C1 segment of cervical spinal cord (tissue), 14 donors: ENCODE data around the gene PHF2.
A peak's percentile ranks its signal among the peaks of the same experiment; 100 is the strongest.

Experiments
- DNase-seq, 14 donors: peaks; one replicate each; lab custom pipeline; 2025; lab: John Stamatoyannopoulos, UW

The PHF2 gene

GRCh38 chr9:93585695-93586094 lies 9.3 kb downstream of the PHF2 start:
- DNase-seq = no peak

GRCh38 chr9:93586290-93587057 lies 10.1 kb downstream of the PHF2 start:
- no peak for DNase-seq

GRCh38 chr9:93587284-93587650 lies 10.9 kb downstream of the PHF2 start:
- DNase-seq = no peak

GRCh38 chr9:93587651-93588347 lies 11.4 kb downstream of the PHF2 start:
- no peak for DNase-seq

- no peak for DNase-seq
These were observed 12.5 kb downstream of the PHF2 start for GRCh38 chr9:93588641-93589609.

GRCh38 chr9:93589688-93590087 lies 13.3 kb downstream of the PHF2 start:
- no peak for DNase-seq

- no peak for DNase-seq
These were observed 14.3 kb downstream of the PHF2 start for GRCh38 chr9:93590609-93591234.

- no peak for DNase-seq
These were observed 15.1 kb downstream of the PHF2 start for GRCh38 chr9:93591301-93592007.

- DNase-seq = no peak
These were observed 15.7 kb downstream of the PHF2 start for GRCh38 chr9:93592008-93592642.

- no peak for DNase-seq
These were observed 16.2 kb downstream of the PHF2 start for GRCh38 chr9:93592643-93593021.

GRCh38 chr9:93593144-93593658 lies 16.8 kb downstream of the PHF2 start:
- DNase-seq = no peak

GRCh38 chr9:93594041-93594756 lies 17.8 kb downstream of the PHF2 start:
- no peak for DNase-seq

- no peak for DNase-seq
These were observed 19.1 kb downstream of the PHF2 start for GRCh38 chr9:93595461-93595860.

GRCh38 chr9:93595861-93596365 lies 19.5 kb downstream of the PHF2 start:
- DNase-seq = no peak

GRCh38 chr9:93596399-93596798 lies 20.0 kb downstream of the PHF2 start:
- DNase-seq = no peak

- no peak for DNase-seq
These were observed 20.8 kb downstream of the PHF2 start for GRCh38 chr9:93597142-93597706.

- DNase-seq = peak in 1 of 14 donors; percentile 39
These were observed 21.7 kb downstream of the PHF2 start for GRCh38 chr9:93597871-93598646.

- peak in 1 of 14 donors; percentile 55 for DNase-seq
These were observed 22.4 kb downstream of the PHF2 start for GRCh38 chr9:93598647-93599241.
